Osteocyte (in vitro differentiated cells): ENCODE data around the gene TSPAN2. TPM values are rescaled to one million over a fixed set of nuclear protein-coding genes. Genes with fewer than 3 reads are reported as not detected.
A peak's percentile ranks its signal among the peaks of the same experiment; 100 is the strongest.

Experiments
- DNase-seq: peaks from one replicate; pipeline ENCODE4 v3.0.0; 2021; ENCODE audit warnings: mixed read lengths; ENCODE audit not compliant: unreplicated experiment; ENCODE audit errors: extremely low spot score
- H3K27ac Mint-ChIP-seq: one replicate; pipeline ENCODE4 v1.8.0; 2021; ENCODE audit warnings: mild to moderate bottlenecking, mixed read lengths; ENCODE audit not compliant: unreplicated experiment
- H3K27me3 Mint-ChIP-seq: one replicate; pipeline ENCODE4 v1.8.0; 2021; ENCODE audit warnings: mixed read lengths; ENCODE audit not compliant: unreplicated experiment
- H3K36me3 Mint-ChIP-seq: one replicate; pipeline ENCODE4 v1.8.0; 2021; ENCODE audit warnings: mixed read lengths; ENCODE audit not compliant: unreplicated experiment
- H3K4me1 Mint-ChIP-seq: one replicate; pipeline ENCODE4 v1.8.0; 2021; ENCODE audit warnings: mixed read lengths; ENCODE audit not compliant: unreplicated experiment
- H3K4me3 Mint-ChIP-seq: one replicate; pipeline ENCODE4 v1.8.0; 2021; ENCODE audit warnings: mild to moderate bottlenecking, moderate library complexity, mixed read lengths; ENCODE audit not compliant: unreplicated experiment
- H3K9me3 Mint-ChIP-seq: one replicate; pipeline ENCODE4 v1.8.0; 2021; ENCODE audit warnings: mixed read lengths; ENCODE audit not compliant: unreplicated experiment
- CTCF ChIP-seq: fragments of 200-600 bp; sonication (generic); IDR thresholded peaks from 2 replicates; pipeline ENCODE4 v1.5.0; 2021; ENCODE audit warnings: antibody characterized with exemption, mild to moderate bottlenecking, moderate library complexity
- total RNA-seq: library from RNA; stranded (reverse); gene quantifications from 2 replicates; pipeline ENCODE4 v1.2.1, GENCODE V29; 2021

Gene TSPAN2
- total RNA-seq, 1 donor from 2014 or later, result 3.5 TPM

GRCh38 chr1:115136106-115136505 is 46.8 kb upstream of the TSPAN2 start:
- no peak for DNase-seq
- no peak for TF ChIP-seq CTCF
- peaks cover 56% of the 10 kb centered on the region for H3K4me1 Mint-ChIP-seq
- no peaks in the 10 kb centered on the region for H3K36me3 Mint-ChIP-seq
- H3K27me3 Mint-ChIP-seq, result no peaks in the 10 kb centered on the region
- H3K4me3 Mint-ChIP-seq, result no peak overlapping the region
- no peaks in the 10 kb centered on the region for H3K9me3 Mint-ChIP-seq
- peak overlapping the region; percentile 94 for H3K27ac Mint-ChIP-seq

GRCh38 chr1:115135681-115136080 is 46.4 kb upstream of the TSPAN2 start:
- DNase-seq, result no peak
- Mint-ChIP-seq H3K27me3 (no peaks in the 10 kb centered on the region), H3K4me3 (no peak overlapping the region), H3K4me1 (peaks cover 54% of the 10 kb centered on the region), H3K9me3 (no peaks in the 10 kb centered on the region), H3K36me3 (no peaks in the 10 kb centered on the region), H3K27ac (peak overlapping the region; percentile 94)
- no peak for TF ChIP-seq CTCF

- DNase-seq, result peak; percentile 17
- peaks cover 58% of the 10 kb centered on the region for H3K4me1 Mint-ChIP-seq
- no peak overlapping the region for H3K4me3 Mint-ChIP-seq
- H3K27ac Mint-ChIP-seq, result peak overlapping the region; percentile 94
- no peaks in the 10 kb centered on the region for H3K9me3 Mint-ChIP-seq
- TF ChIP-seq CTCF, result no peak
- H3K36me3 Mint-ChIP-seq, result no peaks in the 10 kb centered on the region
- no peaks in the 10 kb centered on the region for H3K27me3 Mint-ChIP-seq
These were observed 45.7 kb upstream of the TSPAN2 start for GRCh38 chr1:115134850-115135480.

GRCh38 chr1:115134231-115134630 is 44.9 kb upstream of the TSPAN2 start:
- Mint-ChIP-seq H3K9me3 (no peaks in the 10 kb centered on the region), H3K36me3 (no peaks in the 10 kb centered on the region), H3K27me3 (no peaks in the 10 kb centered on the region), H3K4me3 (no peak overlapping the region), H3K4me1 (peaks cover 64% of the 10 kb centered on the region), H3K27ac (peak overlapping the region; percentile 94)
- DNase-seq, result peak; percentile 42
- no peak for TF ChIP-seq CTCF

GRCh38 chr1:115133440-115133839 is 44.1 kb upstream of the TSPAN2 start:
- H3K36me3 Mint-ChIP-seq, result no peaks in the 10 kb centered on the region
- H3K4me1 Mint-ChIP-seq, result peaks cover 65% of the 10 kb centered on the region
- peak overlapping the region; percentile 94 for H3K27ac Mint-ChIP-seq
- peak; percentile 60 for DNase-seq
- H3K27me3 Mint-ChIP-seq, result no peaks in the 10 kb centered on the region
- no peaks in the 10 kb centered on the region for H3K9me3 Mint-ChIP-seq
- H3K4me3 Mint-ChIP-seq, result no peak overlapping the region
- TF ChIP-seq CTCF, result no peak
